T-helper 1 cell (primary cell): ENCODE results near the gene LRRC45.

Source experiments
- DNase-seq, 5 donors: peaks; one replicate each; pipeline ENCODE4 v3.0.0-alpha.2; 2012 to 2020

The LRRC45 gene

DNA sequence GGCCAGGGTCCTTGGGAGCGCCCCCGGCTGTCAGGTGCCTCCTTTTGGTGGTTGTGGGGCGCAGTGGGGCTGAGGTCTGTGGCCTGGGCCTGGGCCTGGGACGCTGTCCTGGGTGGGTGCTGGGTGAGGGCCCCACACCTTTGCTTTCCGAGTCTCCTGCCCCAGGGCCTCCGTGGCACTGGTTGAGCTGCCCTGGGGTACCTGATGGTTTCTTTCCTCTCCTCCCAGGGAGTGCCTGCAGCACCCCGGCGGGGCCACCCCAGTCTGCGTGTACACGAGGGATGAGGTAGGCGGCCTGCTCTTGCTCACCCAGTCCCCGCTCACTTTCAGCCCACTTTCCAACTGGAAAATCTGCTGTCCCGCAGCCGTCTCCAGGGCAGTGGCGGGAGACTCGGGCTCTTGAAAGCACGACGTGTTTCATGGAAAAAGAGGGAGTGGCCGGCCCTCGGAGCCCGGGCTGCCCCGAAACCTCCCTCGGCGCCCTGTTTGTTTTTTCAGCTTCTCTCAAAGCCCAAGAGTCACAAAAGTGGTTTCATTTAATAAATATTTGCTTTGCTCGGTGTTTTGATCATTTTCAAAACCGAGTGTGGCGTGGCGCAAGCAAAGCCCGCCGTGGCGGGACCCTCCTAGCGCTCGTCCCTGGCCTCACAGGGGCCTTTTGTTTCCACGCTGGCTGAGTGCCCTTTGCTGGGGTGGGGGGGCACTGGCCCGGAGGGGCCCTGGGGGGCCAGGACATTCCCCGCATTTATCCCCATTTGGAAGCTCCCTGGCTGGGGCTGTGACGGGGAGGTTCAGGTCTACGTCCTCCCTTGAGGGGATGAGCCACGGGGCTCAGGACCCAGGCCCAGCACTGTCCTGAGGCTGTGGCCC lies 28.3 kb upstream of the LRRC45 start:
- no peak for DNase-seq

DNA sequence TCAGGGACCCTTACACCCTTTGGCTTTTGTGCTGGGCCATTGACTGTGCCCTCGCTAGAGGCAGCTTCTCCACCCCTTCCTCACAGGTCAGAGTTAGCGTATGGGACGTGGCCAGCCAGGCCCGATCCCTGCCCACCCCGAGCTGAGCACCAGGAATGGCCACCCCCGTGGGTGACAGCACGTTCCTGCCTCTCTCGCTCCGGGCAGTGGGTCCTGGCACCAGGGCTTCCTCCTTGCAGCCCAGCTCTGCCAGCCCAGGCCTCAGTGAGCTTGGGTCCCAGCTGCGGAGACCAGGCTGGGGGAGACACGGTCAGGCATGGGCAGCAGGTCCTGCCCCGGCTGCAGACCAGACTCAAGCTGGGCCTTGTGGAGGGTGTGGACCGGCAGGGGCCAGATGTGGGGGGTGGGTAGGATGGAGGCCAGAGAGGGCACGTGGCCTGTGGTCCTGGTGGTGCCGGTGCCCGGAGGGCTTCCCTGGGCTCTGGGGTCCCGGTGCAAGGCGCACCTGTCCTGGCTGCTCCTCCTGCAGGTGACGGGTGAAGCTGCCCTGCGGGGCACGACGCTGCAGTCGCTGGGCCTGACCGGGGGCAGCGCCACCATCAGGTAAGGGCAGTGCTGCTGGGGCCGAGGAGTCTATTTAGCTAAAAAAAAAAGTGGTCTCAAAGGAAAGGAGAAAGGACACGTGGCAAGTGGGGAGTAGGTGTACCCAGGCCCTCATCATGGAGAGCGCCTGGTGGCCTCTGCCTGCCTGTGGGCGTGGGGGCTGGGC lies 27.5 kb upstream of the LRRC45 start:
- DNase-seq = no peak

DNA sequence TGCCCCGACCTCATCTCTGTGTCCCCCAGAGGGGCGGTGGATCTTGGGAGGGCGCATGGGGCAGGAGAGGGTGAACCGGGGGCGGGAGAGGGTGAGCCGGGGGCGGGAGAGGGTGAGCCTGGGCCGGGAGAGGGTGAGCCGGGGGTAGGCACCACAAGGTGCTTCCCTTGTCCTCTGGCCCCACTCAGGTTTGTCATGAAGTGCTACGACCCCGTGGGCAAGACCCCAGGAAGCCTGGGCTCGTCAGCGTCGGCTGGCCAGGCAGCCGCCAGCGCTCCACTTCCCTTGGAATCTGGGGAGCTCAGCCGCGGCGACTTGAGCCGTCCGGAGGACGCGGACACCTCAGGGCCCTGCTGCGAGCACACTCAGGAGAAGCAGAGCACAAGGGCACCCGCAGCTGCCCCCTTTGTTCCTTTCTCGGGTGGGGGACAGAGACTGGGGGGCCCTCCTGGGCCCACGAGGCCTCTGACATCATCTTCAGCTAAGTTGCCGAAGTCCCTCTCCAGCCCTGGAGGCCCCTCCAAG lies 26.8 kb upstream of the LRRC45 start:
- DNase-seq = no peak

DNA sequence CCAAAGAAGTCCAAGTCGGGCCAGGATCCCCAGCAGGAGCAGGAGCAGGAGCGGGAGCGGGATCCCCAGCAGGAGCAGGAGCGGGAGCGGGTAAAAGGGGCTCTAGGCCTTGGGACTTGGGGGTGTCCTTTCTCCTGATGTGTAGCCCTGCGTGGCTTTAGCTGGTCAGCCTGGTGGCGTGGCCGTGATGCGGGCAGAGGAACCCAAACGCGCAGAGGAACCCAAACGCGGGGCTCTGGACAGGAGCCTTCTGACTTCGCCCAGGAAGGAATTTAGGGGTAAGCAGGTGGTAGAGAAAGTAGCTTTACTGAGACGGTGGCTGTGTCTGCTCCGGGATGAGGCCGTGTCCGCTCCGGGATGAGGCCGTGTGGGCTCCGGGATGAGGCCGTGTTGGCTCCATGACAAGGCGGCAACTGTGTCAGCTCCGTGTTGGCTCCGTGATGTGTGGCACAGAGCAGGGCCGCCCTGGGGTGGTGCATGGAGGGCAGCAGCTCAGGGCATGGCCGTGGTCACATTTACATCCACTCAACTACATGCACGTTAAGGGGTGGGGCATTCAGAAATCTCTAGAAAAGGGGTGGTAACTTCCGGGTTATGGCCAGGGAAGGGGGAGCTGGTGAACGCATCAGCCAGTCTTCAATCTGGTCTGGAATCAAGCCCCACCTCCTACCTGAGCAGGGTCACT lies 26.2 kb upstream of the LRRC45 start:
- DNase-seq = no peak

DNA sequence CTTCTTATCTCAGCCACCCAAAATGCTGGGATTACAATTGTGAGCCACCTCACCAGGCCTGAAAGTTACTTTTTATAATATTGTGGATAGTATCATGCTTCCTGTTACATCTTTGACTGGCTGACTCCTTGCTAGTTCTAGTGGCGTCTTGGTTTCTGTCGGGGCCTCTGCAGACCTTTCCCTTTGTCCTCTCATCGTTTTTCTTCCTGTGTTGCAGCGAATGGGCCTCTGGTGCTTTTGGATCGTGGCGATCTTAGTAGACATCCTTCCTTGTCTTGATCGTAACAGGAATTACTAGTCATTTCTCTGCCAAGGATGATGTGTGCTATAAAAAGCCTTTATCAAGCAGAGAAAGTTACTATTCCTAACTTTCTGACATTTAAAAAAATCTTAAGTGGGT lies 24.9 kb upstream of the LRRC45 start:
- DNase-seq = no peak

DNA sequence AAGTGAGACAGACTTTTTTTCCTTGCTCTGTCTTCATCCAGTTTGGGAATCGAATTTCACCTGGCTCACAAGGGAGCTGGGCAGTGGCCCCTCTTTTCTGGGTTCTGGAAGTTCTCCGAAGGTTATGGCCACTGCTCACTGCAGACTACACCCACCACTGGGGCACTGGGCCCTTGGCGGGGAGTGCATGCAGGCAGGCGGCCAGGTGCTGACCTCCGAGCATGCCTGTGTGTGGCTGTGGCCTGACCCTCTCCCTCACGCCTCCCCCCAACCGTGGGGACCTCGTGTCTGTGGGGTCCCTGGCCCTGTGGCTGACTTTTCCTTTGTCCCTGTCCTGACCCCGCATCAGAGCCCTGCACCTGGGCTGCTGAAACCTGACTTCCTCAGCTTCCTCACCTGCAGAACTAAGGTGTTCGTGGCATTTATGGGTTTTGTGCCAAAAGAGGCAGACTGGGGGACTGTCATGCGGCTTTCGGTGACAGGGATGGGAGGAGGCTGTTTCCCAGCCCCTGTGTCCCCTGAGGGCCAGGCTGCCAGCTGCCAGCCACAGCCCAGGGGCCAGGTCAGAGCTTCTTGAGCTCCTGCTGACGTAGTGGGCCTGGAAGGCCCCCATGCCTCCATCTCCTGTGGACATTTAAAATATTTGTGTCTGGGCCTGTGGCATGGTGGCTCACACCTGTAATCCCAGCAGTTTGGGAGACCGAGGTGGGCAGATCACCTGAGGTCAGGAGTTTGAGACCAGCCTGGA lies 24.2 kb upstream of the LRRC45 start:
- DNase-seq = no peak

DNA sequence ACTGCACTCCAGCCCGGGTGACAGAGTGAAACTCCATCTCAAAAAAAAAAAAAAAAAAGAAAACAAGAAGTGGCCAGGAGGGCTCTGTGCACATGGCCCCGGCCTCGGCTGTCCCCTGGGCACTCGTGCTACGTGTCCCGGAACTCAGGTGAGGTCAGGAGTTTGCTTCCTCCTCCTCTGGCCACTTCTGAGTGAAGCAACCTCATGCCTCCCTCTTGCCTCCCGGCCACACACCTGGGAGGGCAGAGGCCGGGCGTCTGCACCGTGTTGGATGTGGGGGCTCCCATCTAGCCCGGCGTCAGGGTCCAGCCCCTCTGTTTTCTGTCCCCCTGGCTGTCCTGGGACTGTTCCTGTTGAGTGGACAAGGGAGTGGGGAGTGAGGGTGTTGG lies 23.5 kb upstream of the LRRC45 start:
- DNase-seq = no peak

DNA sequence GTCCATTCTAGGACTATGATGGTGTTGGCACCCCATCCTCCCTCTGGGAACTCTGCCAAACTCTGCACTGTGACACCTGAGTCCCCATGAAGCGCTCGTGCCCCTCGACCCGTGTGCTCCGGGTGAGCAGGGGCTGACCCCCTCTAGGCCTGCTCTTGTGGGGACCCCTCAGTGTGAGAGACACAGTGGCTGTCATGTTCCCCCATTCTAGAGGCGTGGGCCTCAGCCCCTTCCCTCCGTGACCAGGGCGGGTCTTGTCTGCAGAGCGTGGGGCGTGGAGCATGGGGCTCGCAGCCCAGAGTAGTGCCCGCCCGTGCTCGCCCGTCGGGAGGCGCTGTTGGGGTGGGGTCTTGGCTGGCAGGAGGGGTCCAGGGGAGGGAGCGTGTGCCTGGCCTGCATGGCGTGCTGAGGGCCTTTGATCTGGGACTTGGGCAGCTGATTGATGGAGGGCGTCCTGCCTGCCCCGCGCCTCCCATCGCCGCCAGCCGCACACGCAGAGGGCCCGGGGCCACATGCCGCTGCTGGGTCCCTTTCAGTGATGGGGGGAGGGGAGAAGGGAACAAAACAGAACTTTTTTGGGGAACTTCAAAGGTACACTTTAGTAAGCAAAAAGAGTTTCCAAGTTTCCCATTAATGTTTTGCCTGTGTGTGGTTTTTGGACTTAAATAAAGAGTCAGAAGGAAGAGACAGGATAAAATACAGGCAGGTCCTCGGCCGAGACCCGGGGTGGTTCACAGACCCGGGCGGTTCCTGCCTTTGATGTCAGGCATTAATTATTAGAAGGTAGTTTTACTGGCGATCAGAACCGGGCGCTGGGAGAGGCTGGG lies 22.9 kb upstream of the LRRC45 start:
- DNase-seq = no peak

DNA sequence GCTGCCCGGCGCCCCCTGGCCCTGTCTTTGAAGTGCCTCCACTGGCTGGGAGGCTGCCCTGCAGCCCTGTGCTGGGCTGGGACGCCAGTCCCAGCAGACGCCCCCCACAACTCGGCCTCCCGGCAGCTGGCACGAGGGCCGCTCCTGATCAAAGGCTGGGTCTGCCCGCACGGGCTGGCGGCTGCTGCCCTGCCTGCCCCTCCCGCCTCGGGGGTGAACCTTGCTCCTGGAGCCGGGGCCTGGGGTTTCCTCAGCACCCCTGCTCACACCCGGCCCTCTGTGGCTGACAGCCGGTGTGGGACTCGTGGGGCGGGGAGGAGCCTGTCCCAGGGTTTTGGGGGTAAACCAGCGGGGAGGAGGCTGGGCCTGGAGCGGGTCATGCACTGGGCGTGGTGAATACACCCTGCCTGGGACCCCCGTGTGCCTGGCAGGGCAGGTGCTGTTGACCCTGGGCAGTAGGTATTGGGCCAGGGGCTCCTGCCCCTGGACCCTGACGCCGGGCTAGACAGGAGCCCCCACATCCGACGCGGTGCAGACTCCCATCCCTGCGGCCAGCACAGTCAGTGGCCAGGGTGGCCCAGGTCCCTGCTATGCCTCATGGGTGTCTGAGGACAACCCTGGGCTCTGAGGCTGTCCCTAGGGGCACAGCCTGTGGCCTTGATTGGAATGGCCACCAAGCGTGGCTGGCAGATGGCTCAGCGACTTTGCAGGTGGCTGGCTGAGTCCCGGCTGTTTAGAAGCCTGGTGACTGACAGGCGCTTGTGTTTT lies 22.1 kb upstream of the LRRC45 start:
- DNase-seq = no peak

DNA sequence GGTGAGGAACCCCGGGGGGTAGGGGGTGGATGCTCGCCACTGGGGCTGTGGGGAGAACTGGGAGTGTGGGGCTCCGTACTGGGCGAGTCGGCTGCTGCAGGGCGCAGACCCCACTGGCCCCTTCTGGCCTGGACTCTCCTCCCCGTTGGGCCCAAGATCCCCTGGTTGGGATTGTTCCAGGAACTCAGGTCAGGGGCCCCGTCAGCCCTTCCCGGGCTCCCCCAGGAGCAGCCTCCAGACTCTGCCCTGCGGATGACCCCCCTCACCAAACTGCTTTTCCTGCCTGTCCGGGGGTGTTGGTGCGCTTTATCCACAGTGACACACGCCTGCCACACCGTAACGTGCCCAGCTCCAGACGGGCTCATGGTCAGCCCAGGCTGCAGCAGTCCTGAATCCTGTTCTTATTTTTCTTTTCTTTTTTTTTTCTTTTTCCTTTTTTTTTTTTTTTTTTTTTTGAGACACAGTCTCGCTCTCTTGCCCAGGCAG lies 21.5 kb upstream of the LRRC45 start:
- DNase-seq = no peak

DNA sequence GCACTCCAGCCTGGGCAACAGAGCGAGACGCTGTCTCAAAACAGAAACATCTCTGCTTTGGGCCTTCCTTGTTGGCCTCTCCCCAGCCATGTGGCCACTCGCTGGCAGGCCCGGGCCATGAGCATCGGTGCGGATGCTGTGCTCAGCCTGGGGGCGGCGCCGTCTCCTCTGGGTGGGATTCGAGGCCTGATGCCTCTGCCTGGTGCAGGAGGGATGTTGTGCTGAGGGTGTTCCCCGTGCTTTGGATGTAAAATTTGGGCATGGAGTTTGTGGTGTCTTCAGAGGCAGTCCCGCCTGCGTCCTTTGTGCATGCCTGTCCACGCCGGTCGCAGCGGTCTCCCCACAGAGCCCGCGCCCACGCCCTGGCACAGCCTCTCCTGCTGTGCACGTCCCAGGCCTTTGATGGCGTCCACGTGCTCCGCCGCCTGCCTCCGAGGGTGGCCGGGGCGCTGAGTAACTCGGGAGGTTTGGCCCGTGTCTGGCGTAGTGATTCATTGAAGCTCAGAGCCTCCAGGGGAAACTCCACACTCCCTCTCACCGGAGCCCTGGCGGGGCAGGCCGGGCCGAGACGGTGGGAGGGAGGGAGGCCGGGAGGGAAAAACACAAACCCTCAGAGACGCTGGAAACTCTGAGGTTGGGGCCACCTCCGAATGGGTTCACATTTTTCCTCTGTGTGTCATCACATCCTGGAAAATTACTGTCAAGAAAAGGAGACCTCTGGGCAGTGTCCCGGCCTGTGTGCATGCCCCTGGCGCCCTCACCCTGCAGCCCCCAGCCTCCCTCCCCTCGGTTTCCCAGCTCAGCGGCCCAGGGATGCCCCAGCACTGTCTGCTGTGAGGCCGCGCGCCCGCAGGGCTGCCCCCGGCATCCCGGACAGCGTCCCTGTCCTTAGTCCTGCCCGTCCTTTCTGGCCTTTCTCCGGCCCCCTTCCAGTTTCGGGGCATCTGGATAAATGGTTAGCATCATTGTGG lies 19.4 kb upstream of the LRRC45 start:
- DNase-seq = no peak

DNA sequence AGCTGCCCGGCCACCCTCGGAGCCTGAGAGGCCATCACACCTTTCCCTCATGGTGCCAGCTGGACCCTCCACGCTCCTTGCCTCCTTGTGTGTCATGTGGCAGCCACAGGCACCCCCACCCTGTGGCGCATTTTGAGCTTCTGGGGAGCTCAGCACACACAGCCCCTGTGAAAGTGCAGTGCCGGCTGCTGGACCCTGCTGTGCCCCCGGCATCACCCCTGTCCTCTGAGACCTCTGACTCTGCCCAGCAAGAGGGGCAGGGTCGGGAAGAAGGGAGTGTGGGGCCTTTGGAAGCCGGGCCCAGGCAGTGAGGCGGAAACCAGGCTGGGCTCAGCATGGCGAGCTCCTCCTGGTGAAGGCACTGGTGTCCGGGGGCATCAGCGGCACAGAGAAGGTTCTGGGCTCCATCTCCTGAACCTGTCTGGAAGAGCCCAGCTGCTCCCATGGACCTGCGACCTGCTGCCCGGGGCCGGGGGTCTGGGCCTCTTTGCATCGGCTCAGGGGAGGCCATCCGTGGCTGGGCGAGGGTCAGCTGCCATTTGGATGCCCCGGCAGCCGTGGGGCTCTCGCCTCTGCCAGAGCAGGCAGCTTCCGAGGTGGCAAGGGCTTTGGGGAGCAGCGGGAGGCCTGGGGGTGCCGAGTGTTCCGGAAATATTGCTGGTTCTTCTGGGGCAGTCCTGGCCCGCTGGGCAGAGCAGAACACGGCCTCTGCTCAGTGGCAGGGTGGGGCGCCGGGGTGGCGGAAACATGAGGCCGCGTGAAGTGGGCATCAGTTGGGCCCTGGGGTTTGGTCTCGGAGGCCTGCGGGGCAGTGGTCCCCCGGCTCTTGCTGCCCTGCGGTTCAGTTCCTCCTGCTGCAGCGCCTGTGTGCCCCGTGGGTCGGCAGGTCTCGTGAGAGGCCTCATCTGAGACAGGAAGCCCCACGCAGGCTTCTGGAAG lies 18.3 kb upstream of the LRRC45 start:
- no peak for DNase-seq

DNA sequence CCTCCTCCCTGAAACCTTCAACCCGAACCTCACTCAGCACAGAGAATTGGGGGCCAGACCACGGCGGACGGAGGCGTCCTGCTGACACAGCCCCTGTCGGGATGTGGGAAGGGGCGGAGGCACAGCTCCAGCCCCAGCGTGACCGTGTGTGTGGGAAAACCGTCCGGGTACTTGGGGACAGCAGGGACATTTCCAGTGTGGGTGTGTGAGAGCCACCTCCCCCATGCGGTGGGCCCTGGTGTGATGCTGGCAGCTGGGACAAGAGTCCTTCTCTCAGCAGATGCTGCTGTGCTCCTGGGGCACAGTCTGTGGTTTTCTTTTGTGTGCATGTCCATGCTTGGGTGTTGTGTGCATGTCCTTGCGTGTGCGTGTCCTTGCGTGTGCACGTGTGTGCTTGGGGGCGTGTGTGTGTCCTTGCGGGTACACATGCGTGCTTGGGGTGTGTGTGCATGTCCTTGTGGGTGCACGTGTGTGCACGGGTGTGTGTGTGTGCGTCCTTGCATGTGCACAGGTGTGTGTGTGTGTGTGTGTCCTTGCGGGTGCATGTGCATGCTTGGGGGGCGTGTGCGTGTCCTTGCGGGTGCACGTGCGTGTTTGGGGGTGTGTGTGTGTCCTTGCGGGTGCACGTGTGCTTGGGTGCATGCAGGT lies 17.3 kb upstream of the LRRC45 start:
- DNase-seq = no peak

DNA sequence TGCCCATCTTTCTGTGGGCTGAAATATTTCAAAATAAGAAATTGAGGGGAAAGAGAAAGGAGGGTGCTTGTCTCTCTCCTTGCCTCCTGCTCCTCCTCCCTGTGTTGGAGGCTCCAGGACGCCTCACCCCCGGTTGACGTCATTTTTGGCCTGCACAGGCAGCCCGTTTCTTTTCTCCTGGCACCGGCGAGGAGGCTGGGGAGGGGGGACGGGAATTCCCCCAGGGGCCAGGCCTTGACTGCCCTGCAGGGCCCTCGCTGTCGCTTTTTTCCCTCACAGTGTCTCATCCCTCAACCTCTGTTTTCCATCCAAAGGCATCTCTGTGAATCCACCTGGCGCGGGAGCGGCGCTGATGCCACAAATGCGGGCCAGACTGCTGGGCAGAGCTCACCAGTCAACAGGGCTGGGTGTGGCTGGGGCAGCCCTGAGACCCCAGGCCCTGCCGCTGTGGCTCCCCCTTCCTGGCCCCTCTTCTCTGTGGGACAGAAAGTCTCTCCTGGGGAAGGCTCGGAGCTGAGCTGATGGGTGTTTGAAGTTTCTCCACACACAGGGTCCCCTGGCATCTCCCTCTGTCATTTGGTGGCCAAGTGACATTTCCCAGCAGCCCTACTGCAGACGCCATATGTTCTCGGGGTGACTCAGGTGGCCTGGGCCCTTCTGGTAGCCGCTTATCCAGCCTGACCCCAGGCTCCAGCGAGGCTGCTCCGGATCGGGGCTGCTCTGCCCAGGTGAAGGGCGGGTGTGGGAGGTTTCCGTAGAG lies 16.5 kb upstream of the LRRC45 start:
- DNase-seq = no peak

DNA sequence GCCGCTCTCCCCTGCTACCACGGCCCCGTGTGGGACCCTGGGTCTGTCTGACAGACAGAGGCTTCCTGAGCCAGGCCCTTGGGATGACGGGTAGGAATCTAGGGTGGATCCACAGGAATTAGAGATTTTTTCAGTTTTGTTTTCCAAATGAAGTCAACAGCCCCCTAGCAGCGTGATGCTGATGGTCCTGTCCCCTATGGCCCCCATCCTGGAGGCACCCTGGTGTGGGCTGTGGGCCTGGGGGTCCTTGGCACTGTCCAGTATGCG lies 15.9 kb upstream of the LRRC45 start:
- no peak for DNase-seq

DNA sequence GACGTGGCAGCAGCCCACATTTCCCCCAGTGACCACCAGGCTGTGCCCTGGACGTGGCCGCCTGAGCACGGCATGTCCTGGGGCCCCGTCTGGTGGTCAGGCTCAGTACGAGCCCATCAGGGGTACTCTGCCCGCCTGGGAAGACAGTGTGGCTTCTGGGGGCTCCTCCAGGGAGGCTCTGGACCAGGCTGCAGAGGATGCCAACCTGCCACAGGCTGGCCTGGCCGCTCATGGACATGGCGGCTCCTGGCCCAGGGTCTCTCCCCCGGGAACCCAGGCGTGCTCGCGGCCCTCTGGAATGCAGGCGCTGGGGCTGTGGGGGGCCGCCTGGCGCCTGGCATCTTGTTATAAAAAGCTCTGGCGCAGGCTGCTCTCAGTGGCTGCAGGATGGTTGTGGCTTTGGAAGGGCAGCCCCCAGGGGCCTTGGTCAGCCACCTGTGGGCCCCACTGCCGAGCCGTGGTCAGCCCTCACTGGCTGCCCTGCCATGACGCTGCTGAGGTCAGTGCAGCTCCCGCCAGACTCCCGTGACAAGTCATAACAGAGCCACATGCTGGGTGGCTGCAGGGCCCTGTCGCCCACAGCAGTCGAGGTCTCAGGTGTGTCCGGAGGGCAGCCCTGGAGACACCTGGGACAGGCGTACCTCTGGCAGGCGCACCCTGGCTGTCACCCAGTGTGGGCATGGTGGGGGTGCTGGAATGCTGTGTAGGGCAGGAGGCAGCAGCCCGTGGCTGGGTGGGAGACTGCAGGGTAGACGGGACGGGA lies 15.4 kb upstream of the LRRC45 start:
- DNase-seq = no peak
